Kidney capillary endothelial cell (primary cell): Measurements from ENCODE around the gene CACNG4.

Experiments used
- DNase-seq: peaks from one replicate; pipeline ENCODE4 v3.0.0-alpha.2; 2018; ENCODE audit warnings: low spot score

CACNG4 gene

GRCh38 chr17:67066717-67067116, 102.2 kb downstream of the CACNG4 start:
- no peak for DNase-seq

GRCh38 chr17:67067571-67068482, 103.3 kb downstream of the CACNG4 start:
- no peak for DNase-seq

GRCh38 chr17:67068999-67069398, 104.5 kb downstream of the CACNG4 start:
- DNase-seq: no peak

GRCh38 chr17:67069603-67070136, 105.2 kb downstream of the CACNG4 start:
- no peak for DNase-seq

DNA sequence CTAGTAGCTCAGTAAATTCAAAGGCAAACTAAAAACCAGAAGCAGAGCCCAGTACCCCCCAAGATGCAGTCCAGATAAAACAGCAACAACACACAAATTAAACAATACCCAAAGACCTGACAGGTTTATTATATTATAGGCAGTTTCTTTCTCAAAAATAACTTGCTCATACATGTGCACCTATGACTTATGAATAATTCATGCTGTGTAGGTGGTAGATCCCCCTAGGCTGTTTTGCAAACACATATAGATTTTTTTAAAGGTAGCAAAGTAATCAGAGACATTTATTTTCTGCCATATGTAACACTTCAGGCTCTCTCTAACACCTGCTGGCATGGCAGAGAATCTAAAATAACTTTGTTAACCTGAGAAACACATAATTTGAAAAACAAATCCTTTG, 107.1 kb downstream of the CACNG4 start:
- no peak for DNase-seq

- no peak for DNase-seq
Observed at GRCh38 chr17:67072885-67073284, 108.4 kb downstream of the CACNG4 start.

- no peak for DNase-seq
Observed at GRCh38 chr17:67074781-67075180, 110.3 kb downstream of the CACNG4 start.

DNA sequence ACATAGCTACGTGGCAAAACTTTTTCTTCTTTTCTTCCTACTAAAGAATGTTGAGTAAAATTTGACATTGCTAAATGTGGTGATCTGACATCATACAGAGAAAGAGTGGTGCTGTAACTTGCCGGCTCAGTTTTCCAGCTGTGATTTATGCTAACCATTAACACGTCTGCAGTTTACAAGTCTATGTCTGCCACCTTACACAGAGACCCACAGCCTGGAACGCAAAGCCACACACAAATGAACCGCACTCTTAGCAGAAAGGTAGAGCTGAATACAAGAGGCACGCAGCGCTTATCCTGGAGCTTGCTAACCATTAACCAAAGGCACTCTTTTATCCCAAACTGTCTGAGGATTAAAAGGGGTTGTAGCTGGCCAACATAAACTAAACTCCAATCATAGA, 111.8 kb downstream of the CACNG4 start:
- DNase-seq: no peak

- DNase-seq: no peak
Observed at GRCh38 chr17:67078292-67078691, 113.8 kb downstream of the CACNG4 start.

- DNase-seq: no peak
Observed at GRCh38 chr17:67079491-67079890, 115.0 kb downstream of the CACNG4 start.

GRCh38 chr17:67080804-67081203, 116.3 kb downstream of the CACNG4 start:
- DNase-seq: no peak

DNA sequence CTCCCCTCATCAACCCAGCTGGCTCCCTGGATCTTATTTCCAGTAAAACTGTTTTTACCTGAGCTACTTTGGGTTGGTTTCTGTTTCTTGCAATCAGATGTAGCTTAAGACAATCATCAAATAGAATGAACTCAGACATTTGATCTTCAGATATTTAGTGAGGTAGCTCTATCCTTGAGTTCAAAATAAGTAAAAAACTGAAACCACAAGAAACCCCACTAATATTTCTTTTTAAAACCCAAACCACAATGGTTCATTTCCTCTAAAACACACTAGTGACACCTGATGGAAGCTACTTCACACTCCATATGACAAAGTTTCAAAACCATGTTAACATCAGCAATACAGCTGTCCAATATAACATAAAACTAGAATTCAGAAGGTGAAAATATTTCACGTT, 117.6 kb downstream of the CACNG4 start:
- no peak for DNase-seq
